GM21528 (cell line): ENCODE measurements around the gene OR1I1.

Experiments used
- ATAC-seq: cut with Tn5 transposase; IDR thresholded peaks from one replicate; pipeline ENCODE4 v1.9.1; 2021; ENCODE audit warnings: mild to moderate bottlenecking, moderate library complexity; ENCODE audit not compliant: unreplicated experiment, low FRiP score

OR1I1 gene

GRCh38 chr19:15141143-15141542 is 59.1 kb downstream of the OR1I1 start:
- ATAC-seq, result no peak

- no peak for ATAC-seq
Observed at GRCh38 chr19:15142313-15142712, 60.3 kb downstream of the OR1I1 start.
